SIG-M5 (cell line): Measurements from ENCODE around the gene ZCCHC14.
A peak's percentile ranks its signal among the peaks of the same experiment; 100 is the strongest.

Source experiments
- DNase-seq: peaks from one replicate; lab custom pipeline; 2025; lab: John Stamatoyannopoulos, UW

ZCCHC14 gene

DNA sequence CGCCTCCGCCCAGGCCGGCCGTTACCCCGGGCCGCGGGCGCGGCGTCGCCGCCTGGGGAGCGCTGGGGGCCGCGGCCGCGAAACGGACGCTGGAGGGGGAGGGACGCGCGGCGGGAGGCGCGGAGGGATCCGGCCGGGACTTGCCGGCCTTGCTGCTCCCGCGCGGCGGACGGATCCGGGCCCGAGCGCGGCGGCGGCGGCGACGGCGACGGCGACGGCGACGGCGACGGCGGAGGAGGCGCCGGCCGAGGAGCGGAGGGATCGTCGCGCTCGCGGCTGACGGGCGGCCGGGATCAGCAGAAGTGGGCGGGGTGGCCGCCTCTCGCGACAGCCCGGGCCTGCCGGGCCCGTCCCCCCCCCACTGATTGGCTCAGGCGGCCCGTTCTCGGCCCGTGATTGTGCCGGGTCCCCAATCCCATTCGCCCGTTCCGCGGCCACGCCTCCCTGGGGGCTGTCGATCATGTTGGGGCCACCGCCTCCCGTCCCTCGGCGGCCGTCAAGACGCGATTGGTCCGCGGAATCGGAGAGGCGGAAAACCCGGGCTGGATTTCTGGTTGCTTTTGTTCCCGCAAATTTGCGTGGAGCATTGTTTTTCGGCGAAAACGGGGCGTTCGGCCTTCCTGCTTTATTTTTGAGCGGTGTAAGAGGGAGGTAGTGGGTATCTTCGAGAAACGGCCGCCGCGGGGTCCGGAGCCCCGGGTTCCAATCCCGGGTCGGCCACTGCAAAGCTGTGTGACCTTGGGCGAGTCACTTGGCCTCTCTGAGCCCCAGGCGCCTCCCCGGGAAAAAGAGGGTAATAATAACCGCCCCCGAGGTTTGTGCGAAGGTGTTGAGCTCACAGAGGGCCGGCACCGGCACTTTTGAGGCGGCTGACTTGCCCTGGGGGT lies at the start of gene ZCCHC14:
ZCCHC14 (minus strand) TSS at position 304 of the 887 bp plus-strand sequence. CDS start 786 bp downstream, outside the sequence.
- DNase-seq, result peak; percentile 54

DNA sequence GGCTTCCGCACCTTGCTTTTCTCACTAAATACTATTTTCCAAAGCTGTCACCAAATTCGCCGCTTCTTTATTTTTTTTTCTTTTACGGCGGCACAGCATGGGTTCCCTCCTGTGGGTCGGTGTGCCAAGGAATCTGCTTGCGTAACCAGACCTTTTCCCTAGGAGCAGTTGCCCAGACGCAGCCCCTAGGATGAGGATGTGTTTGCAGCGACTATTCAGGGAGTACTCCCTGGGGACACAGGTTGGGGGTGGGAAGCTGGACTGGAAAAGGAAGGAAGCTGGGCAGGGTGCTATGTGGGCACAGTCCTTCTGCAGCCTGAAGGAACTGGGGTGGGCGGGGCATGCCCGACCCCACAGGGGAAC lies 49.0 kb upstream of the ZCCHC14 start:
- DNase-seq, result no peak

DNA sequence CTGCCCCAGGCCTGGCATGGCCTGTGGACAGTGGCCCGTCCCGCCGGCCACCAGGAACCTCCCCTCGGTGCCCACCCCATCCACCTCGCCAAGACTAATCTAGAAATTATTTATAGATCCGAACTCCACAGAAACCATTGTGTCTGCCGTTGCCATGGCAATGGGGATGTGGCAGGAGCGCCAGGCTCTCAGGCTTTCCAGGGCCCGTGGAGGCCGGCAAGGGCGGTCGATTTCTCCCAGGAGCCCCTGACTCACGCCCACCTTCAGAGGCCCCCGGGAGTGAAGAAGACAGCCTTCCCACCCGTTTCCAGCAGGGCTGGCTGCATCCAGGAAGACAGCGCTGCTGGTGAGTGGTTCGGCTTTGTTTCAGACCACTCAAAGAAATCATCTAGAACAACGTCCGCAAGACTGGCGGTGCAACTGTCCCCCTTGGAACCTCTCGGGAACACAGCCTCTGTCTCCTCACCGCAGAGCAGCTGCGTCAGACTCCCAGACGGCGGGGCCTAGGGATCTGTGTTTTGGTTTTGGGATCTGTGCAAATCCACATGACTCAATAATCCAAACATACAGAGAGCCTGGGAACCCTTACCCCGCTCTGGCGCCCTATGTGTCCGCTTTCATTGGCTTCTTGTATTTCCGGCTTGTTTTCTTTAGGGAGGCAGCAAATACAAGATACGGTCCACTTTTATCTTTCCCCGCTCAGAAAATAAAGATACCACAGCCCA lies 48.5 kb upstream of the ZCCHC14 start:
- no peak for DNase-seq

DNA sequence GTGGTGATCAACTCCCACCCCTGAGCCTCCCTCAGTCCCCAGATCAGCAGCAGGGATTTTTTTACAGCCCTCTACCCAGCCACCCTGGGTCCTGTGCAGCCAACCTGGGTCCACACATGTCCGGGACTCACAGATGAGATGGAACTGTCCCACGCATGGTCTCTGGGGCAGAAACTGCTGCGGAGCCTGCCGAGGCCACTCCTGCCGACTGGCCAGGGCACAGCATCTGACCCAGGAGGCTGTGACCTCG lies 48.0 kb upstream of the ZCCHC14 start:
- DNase-seq, result no peak

DNA sequence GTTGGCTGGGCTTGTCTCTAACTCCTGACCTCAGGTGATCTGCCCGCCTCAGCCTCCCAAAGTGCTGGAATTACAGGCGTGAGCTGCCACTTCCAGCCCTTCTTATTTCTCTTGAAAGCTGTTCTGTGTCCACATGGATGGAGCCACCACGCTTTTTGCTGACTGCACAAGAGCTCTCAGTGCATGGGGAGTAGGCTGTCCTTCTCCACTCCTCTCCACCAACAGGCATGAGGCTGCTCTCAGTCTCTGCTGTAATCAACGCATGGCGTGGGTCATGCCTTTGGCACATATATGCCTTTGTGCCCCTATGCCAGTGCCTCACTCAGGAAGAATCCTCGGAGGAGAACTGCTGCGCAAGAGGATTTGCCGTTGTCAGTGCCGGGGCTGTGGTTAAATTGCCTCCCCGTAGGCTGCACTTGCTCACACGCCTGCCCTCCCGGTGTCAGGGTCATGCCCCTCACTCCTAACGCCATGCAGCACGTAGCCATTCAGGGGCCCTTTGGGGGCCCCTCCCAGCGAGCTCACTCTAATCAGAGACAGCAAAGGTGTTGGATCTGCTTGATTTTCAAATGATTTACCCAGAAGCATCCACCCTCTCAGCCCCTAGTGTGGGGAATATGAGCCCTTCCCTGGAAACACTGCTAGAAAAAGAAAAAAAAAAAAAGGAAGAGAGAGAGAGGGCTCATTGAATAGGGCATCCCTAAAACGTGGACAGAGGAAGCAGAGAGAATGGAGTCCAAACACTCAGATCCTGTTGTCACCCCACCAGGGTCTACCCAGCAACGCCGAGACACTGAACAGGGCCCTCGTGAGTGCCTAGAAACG lies 47.5 kb upstream of the ZCCHC14 start:
- no peak for DNase-seq

DNA sequence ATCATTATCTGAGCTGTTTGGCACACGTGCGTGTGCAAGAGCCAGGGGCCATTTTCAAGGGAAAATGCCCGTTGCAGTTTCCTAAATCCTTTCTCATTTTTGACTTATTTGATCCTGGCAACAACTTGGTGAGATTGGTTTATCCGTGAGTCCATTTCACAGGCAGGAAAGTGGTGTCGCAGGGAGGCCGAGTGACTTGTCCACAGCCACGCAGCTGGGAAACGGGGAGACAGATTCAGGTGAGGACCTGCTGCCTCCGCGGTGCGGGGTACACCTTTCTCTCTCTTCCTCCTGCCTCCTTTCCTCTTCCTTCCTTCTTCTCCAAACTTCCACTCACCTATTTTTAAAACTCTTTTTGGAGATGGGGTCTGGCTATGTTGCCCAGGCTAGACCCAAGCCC lies 46.3 kb upstream of the ZCCHC14 start:
- DNase-seq, result no peak

DNA sequence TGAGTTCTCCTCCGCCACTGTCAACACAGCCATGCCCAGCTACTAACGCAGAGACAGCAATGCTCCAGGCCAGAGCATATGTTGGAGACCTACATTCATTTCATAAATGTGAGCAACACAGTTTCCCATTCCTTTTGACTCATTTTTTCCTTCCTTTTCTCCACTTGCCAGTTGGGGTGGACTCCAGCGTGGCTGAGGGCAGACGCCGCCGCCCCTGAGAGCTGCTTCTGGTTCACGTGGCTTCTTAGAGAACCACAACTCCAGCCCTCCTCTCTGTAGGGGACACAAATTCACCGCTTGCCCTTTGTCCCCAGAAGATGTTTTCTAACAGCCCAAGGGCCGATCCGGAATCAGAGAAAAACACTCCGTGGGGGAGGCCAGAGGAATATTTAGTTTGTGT lies 45.8 kb upstream of the ZCCHC14 start:
- DNase-seq, result no peak

DNA sequence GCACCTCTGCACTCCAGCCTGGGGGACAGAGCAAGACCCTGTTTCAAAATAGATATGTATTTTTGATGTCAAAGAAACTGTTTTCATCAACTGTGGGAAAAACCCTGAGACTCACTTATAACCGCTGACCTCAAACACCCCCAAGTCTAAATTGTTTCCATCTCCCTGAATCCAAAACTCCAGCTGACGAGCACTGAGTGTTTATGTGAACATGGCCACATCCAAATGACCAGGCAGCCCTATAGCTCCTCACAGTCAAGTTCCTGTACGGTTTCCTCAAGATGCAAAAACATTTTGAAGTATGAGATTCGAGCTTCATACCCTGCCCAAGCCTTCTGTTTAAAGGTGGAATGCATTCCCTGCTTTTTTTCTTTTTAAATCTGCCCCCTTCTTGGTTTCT lies 45.3 kb upstream of the ZCCHC14 start:
- no peak for DNase-seq

DNA sequence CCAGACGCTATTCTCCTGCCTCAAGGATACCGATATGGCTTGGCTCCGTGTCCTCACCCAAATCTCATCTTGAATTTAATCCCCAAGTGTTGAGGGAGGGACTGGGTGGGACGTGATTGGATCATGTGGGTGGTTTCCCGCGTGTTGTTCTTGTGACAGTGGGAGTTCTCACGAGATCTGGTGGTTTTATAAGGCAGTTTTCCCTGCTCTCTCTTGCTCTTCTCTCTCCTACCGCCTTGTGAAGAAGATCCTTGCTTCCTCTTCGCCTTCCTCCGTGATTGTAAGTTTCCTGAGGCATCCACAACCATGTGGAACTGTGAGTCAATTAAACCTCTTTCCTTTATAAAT lies 43.9 kb upstream of the ZCCHC14 start:
- DNase-seq, result no peak

DNA sequence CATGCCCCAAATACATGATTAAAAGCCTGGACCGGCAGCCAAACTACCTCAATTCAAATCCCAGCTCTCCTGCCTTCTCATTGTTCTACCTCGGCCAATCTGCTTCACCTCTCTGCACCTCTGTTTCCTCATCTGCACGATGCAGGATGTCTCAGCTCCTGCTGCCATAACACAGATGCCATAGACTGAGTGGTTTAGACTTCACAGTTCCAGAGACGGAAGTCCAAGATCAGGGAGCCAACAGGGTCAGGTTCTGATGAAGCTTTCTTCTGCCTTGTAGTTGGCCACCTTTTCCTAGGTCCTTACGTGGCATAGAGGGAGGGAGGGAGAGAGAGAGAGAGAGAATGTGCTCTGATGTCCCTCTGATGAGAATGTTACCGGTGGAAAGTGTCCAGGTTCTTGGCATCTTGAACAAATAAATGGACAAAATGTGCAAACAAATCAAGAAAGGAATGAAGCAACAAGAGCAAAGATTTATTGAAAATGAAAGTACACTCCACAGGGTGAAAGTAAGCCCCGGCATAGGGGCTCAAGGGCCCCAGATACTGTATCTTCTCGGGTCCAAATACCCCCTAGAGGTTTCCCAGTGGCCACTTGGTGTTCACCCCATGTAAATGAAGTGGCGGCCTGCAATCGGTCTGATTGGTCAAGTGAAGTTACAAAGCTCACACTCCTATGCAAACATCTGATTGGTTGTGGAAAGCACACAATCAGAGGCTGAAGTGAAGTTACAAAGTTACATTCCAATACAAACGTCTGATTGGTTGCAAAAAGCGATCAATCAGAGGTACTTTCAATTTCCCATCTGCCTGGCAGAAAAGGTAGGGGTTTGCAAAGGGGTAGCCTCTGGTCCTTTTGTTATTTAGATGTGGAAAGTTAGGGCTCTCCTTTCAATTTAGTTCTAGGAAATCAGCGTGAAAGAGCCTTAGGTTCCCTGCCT lies 43.3 kb upstream of the ZCCHC14 start:
- DNase-seq, result no peak

DNA sequence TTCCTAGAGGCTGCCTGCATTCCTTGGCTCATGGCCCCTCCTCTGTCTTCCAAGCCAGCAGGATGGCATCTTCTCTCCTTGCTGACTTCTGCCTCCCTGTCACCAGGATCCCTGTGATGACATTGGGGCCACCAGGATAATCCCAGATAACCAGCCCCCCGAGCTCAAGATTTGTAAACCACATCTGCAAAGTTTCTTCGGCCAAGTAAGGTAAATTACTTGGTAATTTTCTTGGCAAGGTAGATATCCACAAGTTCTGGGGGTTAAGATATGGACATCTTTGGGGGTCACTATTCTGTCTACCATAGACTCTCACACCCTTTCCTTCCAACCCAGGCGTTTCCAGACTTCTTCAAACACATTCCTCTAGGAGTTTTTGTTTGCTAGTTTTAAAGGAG lies 42.6 kb upstream of the ZCCHC14 start:
- no peak for DNase-seq

DNA sequence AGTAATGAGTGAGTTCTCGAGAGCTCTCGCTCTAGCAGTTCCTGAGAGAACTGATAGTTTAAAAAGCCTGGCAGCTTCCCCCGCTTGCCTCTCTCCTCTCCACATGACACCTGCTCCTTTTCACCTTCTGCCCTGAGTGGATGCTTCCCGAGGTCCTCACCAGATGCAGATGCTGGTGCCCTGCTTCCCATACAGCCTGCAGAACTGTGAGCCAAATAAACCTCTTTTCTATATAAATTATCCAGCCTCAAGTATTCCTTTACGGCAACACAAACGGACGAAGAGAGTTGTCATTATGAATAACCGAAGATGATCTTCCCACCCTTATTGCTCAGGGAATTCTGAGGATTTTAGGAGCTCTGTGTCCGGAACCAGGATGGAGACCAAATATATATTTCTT lies 41.9 kb upstream of the ZCCHC14 start:
- DNase-seq, result no peak

DNA sequence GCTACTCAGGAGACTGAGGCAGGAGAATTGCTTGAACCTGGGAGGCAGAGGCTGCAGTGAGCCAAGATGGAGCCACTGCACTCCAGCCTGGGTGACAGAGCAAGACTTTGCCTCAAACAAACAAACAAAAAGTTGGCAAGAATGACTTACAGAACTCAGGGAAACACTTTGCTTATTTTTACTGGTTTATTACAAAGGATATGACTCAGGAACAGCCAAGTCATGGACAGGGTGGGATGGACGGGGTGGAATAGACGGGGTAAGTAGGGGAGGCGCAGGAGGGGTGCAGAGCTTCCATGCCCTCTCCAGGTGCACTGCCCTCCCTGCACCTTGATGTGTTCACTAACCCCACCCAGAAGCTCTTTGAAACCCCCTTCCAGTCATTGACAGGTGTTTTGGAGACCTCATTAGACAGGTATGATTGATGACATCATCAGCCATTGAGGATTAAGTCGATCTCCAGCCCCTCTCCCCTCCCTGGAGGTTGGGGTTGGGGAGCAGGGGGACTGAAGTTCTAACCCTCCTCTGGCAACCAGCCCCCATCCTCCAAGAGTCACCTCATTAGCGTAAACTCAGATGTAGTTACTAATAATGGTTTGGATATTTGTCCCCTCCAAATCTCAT lies 41.3 kb upstream of the ZCCHC14 start:
- no peak for DNase-seq

DNA sequence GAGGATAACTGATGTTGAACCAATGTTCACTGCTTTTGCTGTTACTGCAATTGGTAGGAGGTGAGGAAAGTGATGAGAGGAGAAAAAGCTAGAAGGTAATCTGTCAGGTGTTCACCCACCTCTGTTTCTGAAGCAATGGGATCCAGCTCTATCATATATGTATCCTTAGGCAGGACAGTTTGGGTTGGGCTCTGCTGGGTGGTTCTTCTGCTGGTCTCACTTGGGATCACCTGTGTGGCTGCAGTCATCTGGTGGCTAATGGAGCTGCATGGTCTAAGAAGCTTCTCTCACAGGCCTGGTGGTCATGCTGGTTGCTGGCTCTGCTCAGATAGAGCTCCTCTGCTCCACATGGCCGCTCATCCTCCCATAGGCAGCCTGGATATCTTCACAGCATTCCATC lies 40.2 kb upstream of the ZCCHC14 start:
- DNase-seq, result no peak

DNA sequence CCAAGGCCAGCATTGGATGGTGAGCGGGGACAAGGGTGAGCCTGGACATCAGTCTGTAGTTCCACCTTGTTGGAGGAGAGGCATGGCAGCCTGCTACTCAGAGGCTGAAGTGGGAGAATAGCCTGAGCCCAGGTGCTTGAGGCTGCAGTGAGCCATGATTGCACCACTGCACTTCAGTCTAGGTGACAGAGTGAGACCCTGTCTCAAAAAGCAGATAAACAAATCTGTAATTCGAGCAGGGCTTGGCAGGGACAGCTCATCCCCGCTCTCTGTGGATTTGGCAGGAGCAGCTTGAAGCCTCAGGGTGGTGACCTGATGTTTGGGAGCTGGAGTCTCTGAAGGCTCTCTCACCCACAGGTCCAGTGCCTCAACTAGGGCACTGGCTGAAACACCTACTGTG lies 38.6 kb upstream of the ZCCHC14 start:
- DNase-seq, result no peak

DNA sequence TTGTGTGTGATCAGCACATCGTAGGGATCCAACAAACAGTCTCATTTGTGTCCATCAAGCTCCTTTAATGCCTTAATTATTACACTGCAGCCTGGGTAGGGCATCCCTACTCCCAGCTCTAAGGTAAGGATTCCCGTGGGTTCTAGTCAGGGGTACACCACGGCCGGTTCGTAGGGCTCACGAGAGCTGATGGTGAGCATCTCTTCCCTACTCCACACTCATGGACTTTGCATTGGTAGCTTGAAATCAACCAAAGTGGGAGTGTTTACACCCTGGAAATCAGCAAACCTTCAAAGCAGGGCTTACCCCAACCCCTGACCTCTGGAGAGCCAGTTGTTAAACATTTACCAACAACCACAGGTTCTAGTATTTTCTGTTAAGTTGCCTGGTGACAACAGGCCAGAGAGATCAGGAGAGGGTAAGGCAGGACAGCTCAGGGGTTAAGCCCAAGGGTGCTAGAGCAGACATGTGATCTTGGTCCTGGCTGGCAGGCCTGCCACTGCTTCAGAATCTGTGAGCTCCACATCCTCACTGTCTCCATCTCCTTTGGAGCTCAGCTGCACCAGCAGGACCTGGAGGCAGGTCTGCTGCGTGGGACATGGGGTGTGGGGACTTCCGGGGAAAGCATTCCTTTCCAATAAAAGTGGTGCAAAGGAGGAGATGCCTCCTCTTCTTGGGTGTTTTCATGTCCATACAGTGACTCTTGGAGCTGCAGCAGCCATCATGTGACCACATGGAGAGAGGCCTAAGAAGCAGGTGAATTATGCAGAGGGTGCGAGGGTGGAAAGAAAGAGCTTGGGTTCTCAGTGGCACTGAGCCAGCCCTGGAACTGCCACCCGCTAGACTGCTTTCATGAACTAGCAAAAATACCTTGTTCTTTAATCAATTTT lies 36.1 kb upstream of the ZCCHC14 start:
- no peak for DNase-seq

DNA sequence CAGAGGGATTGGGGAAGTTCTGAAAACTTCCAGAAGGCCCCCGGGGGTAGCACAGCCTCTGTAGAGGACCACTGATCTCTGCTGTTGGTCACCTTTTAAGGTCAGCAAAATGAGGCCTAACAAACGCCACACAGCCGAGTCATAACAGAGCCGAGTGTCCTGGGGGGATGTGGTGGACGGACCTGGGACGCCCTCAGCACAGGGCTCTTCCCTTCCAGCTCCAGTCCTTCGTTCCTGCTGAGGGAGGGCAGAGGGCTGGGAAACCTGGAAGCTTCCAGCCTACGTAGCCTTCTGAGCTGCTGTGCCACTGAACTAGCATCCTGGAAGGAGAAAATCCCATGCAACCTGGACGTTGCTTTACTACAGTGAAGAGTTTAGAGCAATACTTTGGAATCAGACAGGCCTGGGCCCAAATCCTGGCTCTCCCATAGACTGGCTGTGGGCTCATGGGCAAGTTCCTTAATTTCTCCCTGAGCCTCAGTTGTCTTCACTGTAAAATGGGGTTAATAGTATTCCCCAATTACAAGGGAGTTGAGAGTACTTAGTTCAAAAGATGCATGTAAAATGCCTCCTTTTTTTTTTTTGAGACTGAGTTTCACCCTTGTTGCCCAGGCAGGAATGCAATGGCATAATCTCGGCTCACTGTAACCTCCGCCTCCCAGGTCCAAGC lies 34.4 kb upstream of the ZCCHC14 start:
- no peak for DNase-seq

DNA sequence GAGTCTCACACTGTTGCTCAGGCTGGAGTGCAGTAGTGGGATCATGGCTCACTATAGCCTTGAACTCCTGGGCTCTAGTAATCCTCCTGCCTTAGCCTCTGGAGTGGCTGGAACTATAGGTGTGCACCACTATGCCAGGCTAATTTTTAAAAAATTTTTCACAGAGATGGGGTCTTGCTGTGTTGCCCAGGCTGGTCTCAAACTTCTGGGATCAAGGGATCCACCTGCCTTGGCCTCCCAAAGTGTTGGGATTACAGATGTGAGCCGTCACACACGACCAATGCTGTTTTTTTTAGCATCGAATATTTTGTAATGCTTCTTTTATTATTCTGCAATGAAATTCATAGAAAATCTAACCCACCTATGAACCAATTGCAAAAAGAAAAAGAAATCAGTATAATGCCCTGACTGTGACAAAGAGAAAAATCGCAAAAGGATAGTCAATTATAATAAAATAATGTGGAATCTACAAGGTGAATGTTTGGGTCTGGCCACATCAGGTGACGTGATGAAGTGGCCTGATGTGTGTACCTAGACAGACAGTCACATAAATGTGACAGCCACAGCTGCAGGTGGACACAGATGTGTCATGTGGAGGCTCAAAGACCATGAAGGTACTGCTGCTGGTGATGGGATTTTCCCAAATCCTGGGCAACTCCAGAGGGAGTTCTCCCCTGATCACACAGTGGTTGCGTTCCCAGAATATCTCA lies 33.6 kb upstream of the ZCCHC14 start:
- no peak for DNase-seq

DNA sequence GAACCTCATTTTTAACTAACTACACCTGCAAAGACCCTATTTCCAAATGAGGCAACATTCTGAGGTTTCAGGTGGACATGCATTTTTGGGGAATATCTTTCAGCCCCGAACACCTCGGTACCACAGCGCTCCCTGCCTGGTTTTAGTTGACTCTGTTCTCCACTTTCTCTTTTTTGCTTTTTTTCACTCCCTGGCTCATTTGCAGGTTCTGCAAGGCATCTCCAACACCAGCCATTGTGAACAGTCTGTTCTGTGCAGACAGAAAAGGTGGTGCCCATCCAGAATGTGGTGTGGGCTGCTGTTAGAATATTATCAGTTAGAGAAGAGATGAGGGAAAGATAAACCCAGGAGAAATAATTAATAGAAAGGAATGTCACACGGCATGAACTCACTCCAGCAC lies 32.5 kb upstream of the ZCCHC14 start:
- DNase-seq, result no peak
